Measurements from ENCODE around the gene ST6GALNAC3. TPM values are rescaled to one million over a fixed set of nuclear protein-coding genes. Genes with fewer than 3 reads are reported as not detected.

Gene ST6GALNAC3
- total RNA-seq, 1 experiment from 2014 or later = 4.8 TPM

- 0 out of 2 replicates have a peak overlapping the region, but pooled peaks have one; percentile 22 for H3K9ac ChIP-seq (ENCODE audit: low read length)
- peak overlapping the region; percentile 53 for H3K4me2 ChIP-seq (ENCODE audit: low read depth, low read length, poor library complexity, severe bottlenecking)
- no peaks in the 10 kb centered on the region for H3K36me3 ChIP-seq (ENCODE audit: insufficient read depth, low read length)
- no peaks in the 10 kb centered on the region for H3K79me2 ChIP-seq (ENCODE audit: low read length)
- no peaks in the 10 kb centered on the region for H3K27me3 ChIP-seq (ENCODE audit: low read length)
- peaks cover 22% of the 10 kb centered on the region for H3K4me1 ChIP-seq (ENCODE audit: low read length)
- no peak overlapping the region for H3K27ac ChIP-seq (ENCODE audit: low read length)
- H2AFZ ChIP-seq (ENCODE audit: low read length) = no peak overlapping the region; the same call in 1 of the 2 replicates
- peak overlapping the region; percentile 20; the same call in 1 of the 2 replicates for H3K4me3 ChIP-seq (ENCODE audit: low read length)
- no peaks in the 10 kb centered on the region for H3K9me2 ChIP-seq (replicated peaks; ENCODE audit: insufficient read depth, low read length)
- H4K20me1 ChIP-seq (ENCODE audit: insufficient read depth, low read depth, low read length) = no peaks in the 10 kb centered on the region
- H3K9me3 ChIP-seq (ENCODE audit: low read length) = no peaks in the 10 kb centered on the region
- peak; percentile 52 for DNase-seq
Observed at GRCh38 chr1:76546354-76546933, 471.9 kb downstream of the ST6GALNAC3 start.

GRCh38 chr1:76547916-76548315 lies 473.4 kb downstream of the ST6GALNAC3 start:
- Histone ChIP-seq H3K9me3 (ENCODE audit: low read length) (no peaks in the 10 kb centered on the region), H3K4me1 (ENCODE audit: low read length) (peaks cover 22% of the 10 kb centered on the region), H3K9me2 (replicated peaks; ENCODE audit: insufficient read depth, low read length) (no peaks in the 10 kb centered on the region), H3K9ac (ENCODE audit: low read length) (no peak overlapping the region), H3K36me3 (ENCODE audit: insufficient read depth, low read length) (no peaks in the 10 kb centered on the region), H4K20me1 (ENCODE audit: insufficient read depth, low read depth, low read length) (no peaks in the 10 kb centered on the region), H2AFZ (ENCODE audit: low read length) (no peak overlapping the region), H3K27me3 (ENCODE audit: low read length) (no peaks in the 10 kb centered on the region), H3K4me3 (ENCODE audit: low read length) (no peak overlapping the region), H3K27ac (ENCODE audit: low read length) (no peak overlapping the region), H3K4me2 (ENCODE audit: low read depth, low read length, poor library complexity, severe bottlenecking) (no peak overlapping the region), H3K79me2 (ENCODE audit: low read length) (no peaks in the 10 kb centered on the region)
- DNase-seq = no peak

GRCh38 chr1:76548513-76549100 lies 474.1 kb downstream of the ST6GALNAC3 start:
- Histone ChIP-seq H3K4me1 (ENCODE audit: low read length) (peaks cover 22% of the 10 kb centered on the region), H3K4me2 (ENCODE audit: low read depth, low read length, poor library complexity, severe bottlenecking) (no peak overlapping the region), H3K27ac (ENCODE audit: low read length) (no peak overlapping the region), H3K27me3 (ENCODE audit: low read length) (no peaks in the 10 kb centered on the region), H3K9ac (ENCODE audit: low read length) (no peak overlapping the region), H4K20me1 (ENCODE audit: insufficient read depth, low read depth, low read length) (no peaks in the 10 kb centered on the region), H3K36me3 (ENCODE audit: insufficient read depth, low read length) (no peaks in the 10 kb centered on the region), H3K79me2 (ENCODE audit: low read length) (no peaks in the 10 kb centered on the region), H3K9me2 (replicated peaks; ENCODE audit: insufficient read depth, low read length) (no peaks in the 10 kb centered on the region), H3K4me3 (ENCODE audit: low read length) (no peak overlapping the region), H2AFZ (ENCODE audit: low read length) (no peak overlapping the region), H3K9me3 (ENCODE audit: low read length) (no peaks in the 10 kb centered on the region)
- DNase-seq = no peak

- Histone ChIP-seq H3K27ac (ENCODE audit: low read length) (no peak overlapping the region), H3K27me3 (ENCODE audit: low read length) (no peaks in the 10 kb centered on the region), H3K4me3 (ENCODE audit: low read length) (no peak overlapping the region), H3K4me1 (ENCODE audit: low read length) (no peaks in the 10 kb centered on the region), H2AFZ (ENCODE audit: low read length) (no peak overlapping the region), H3K79me2 (ENCODE audit: low read length) (no peaks in the 10 kb centered on the region), H4K20me1 (ENCODE audit: insufficient read depth, low read depth, low read length) (no peaks in the 10 kb centered on the region), H3K4me2 (ENCODE audit: low read depth, low read length, poor library complexity, severe bottlenecking) (no peak overlapping the region), H3K36me3 (ENCODE audit: insufficient read depth, low read length) (no peaks in the 10 kb centered on the region), H3K9ac (ENCODE audit: low read length) (no peak overlapping the region), H3K9me3 (ENCODE audit: low read length) (no peaks in the 10 kb centered on the region), H3K9me2 (replicated peaks; ENCODE audit: insufficient read depth, low read length) (no peaks in the 10 kb centered on the region)
- no peak for DNase-seq
Observed at GRCh38 chr1:76554283-76554682, 479.7 kb downstream of the ST6GALNAC3 start.

- Histone ChIP-seq H3K4me1 (ENCODE audit: low read length) (no peaks in the 10 kb centered on the region), H3K79me2 (ENCODE audit: low read length) (no peaks in the 10 kb centered on the region), H3K36me3 (ENCODE audit: insufficient read depth, low read length) (no peaks in the 10 kb centered on the region), H4K20me1 (ENCODE audit: insufficient read depth, low read depth, low read length) (no peaks in the 10 kb centered on the region), H2AFZ (ENCODE audit: low read length) (no peak overlapping the region), H3K9me3 (ENCODE audit: low read length) (no peaks in the 10 kb centered on the region), H3K9me2 (replicated peaks; ENCODE audit: insufficient read depth, low read length) (no peaks in the 10 kb centered on the region), H3K27me3 (ENCODE audit: low read length) (no peaks in the 10 kb centered on the region), H3K4me2 (ENCODE audit: low read depth, low read length, poor library complexity, severe bottlenecking) (no peak overlapping the region), H3K4me3 (ENCODE audit: low read length) (no peak overlapping the region), H3K9ac (ENCODE audit: low read length) (no peak overlapping the region), H3K27ac (ENCODE audit: low read length) (no peak overlapping the region)
- DNase-seq = no peak
Observed at GRCh38 chr1:76562292-76562691, 487.7 kb downstream of the ST6GALNAC3 start.

GRCh38 chr1:76568573-76569238 lies 494.2 kb downstream of the ST6GALNAC3 start:
- H3K4me2 ChIP-seq (ENCODE audit: low read depth, low read length, poor library complexity, severe bottlenecking) = no peak overlapping the region
- no peaks in the 10 kb centered on the region for H3K79me2 ChIP-seq (ENCODE audit: low read length)
- H3K9me3 ChIP-seq (ENCODE audit: low read length) = no peaks in the 10 kb centered on the region
- H2AFZ ChIP-seq (ENCODE audit: low read length) = no peak overlapping the region
- H3K4me3 ChIP-seq (ENCODE audit: low read length) = no peak overlapping the region
- H3K27ac ChIP-seq (ENCODE audit: low read length) = no peak overlapping the region
- no peaks in the 10 kb centered on the region for H4K20me1 ChIP-seq (ENCODE audit: insufficient read depth, low read depth, low read length)
- no peaks in the 10 kb centered on the region for H3K9me2 ChIP-seq (replicated peaks; ENCODE audit: insufficient read depth, low read length)
- no peaks in the 10 kb centered on the region for H3K36me3 ChIP-seq (ENCODE audit: insufficient read depth, low read length)
- no peak overlapping the region for H3K9ac ChIP-seq (ENCODE audit: low read length)
- H3K27me3 ChIP-seq (ENCODE audit: low read length) = no peaks in the 10 kb centered on the region
- no peak for DNase-seq
- H3K4me1 ChIP-seq (ENCODE audit: low read length) = no peaks in the 10 kb centered on the region

- no peak overlapping the region for H3K27ac ChIP-seq (ENCODE audit: low read length)
- H3K4me2 ChIP-seq (ENCODE audit: low read depth, low read length, poor library complexity, severe bottlenecking) = no peak overlapping the region
- H3K27me3 ChIP-seq (ENCODE audit: low read length) = no peaks in the 10 kb centered on the region
- no peak overlapping the region for H3K9ac ChIP-seq (ENCODE audit: low read length)
- no peaks in the 10 kb centered on the region for H3K4me1 ChIP-seq (ENCODE audit: low read length)
- no peak overlapping the region for H3K4me3 ChIP-seq (ENCODE audit: low read length)
- no peaks in the 10 kb centered on the region for H3K9me2 ChIP-seq (replicated peaks; ENCODE audit: insufficient read depth, low read length)
- no peak for DNase-seq
- H3K9me3 ChIP-seq (ENCODE audit: low read length) = no peaks in the 10 kb centered on the region
- no peaks in the 10 kb centered on the region for H3K36me3 ChIP-seq (ENCODE audit: insufficient read depth, low read length)
- H2AFZ ChIP-seq (ENCODE audit: low read length) = no peak overlapping the region
- no peaks in the 10 kb centered on the region for H3K79me2 ChIP-seq (ENCODE audit: low read length)
- H4K20me1 ChIP-seq (ENCODE audit: insufficient read depth, low read depth, low read length) = no peaks in the 10 kb centered on the region
Observed at GRCh38 chr1:76571248-76571647, 496.7 kb downstream of the ST6GALNAC3 start.

- H3K9me3 ChIP-seq (ENCODE audit: low read length) = no peaks in the 10 kb centered on the region
Observed at GRCh38 chr1:76572229-76572628, 497.7 kb downstream of the ST6GALNAC3 start.

More at GRCh38 chr1:76572229-76572628, 497.7 kb downstream of the ST6GALNAC3 start:
- H3K36me3 ChIP-seq (ENCODE audit: insufficient read depth, low read length) = no peaks in the 10 kb centered on the region
- H3K4me2 ChIP-seq (ENCODE audit: low read depth, low read length, poor library complexity, severe bottlenecking) = no peak overlapping the region
- no peak overlapping the region for H2AFZ ChIP-seq (ENCODE audit: low read length)
- no peak for DNase-seq
- H3K27me3 ChIP-seq (ENCODE audit: low read length) = no peaks in the 10 kb centered on the region
- H3K9me2 ChIP-seq (replicated peaks; ENCODE audit: insufficient read depth, low read length) = no peaks in the 10 kb centered on the region
- H3K9ac ChIP-seq (ENCODE audit: low read length) = no peak overlapping the region
- H3K27ac ChIP-seq (ENCODE audit: low read length) = no peak overlapping the region
- no peak overlapping the region for H3K4me3 ChIP-seq (ENCODE audit: low read length)
- no peaks in the 10 kb centered on the region for H4K20me1 ChIP-seq (ENCODE audit: insufficient read depth, low read depth, low read length)
- H3K79me2 ChIP-seq (ENCODE audit: low read length) = no peaks in the 10 kb centered on the region
- no peaks in the 10 kb centered on the region for H3K4me1 ChIP-seq (ENCODE audit: low read length)
